Prostate gland (tissue), 2 donors: ENCODE measurements around the gene GK.

Experiments
- POLR2A ChIP-seq: fragments of 450-650 bp; IDR thresholded peaks from one replicate; pipeline ENCODE4 v1.6.1; 2016; ENCODE audit warnings: antibody characterized with exemption, mild to moderate bottlenecking
- TF ChIP-seq, protein P1 (sequence below), 4 experiments: fragments of 200-600 bp in 2 of 4; fragments of 450-650 bp in 2 of 4; sonication (generic) in 2 of 4; IDR thresholded peaks; 1 replicate in 3 of 4; 2 replicates in 1 of 4; pipeline ENCODE4 v1.5.1; 2016 to 2019; ENCODE audit warnings: antibody characterized with exemption in 4 of 4, mild to moderate bottlenecking in 2 of 4, moderate library complexity in 2 of 4

- no peak for TF ChIP-seq POLR2A
- TF ChIP-seq, protein P1, sequence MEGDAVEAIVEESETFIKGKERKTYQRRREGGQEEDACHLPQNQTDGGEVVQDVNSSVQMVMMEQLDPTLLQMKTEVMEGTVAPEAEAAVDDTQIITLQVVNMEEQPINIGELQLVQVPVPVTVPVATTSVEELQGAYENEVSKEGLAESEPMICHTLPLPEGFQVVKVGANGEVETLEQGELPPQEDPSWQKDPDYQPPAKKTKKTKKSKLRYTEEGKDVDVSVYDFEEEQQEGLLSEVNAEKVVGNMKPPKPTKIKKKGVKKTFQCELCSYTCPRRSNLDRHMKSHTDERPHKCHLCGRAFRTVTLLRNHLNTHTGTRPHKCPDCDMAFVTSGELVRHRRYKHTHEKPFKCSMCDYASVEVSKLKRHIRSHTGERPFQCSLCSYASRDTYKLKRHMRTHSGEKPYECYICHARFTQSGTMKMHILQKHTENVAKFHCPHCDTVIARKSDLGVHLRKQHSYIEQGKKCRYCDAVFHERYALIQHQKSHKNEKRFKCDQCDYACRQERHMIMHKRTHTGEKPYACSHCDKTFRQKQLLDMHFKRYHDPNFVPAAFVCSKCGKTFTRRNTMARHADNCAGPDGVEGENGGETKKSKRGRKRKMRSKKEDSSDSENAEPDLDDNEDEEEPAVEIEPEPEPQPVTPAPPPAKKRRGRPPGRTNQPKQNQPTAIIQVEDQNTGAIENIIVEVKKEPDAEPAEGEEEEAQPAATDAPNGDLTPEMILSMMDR (IDR thresholded peaks at IDR 0.05): no peak
Measured at GRCh38 chrX:30702736-30703135, 49.5 kb downstream of the GK start.
